GM10248 (cell line): Measurements from ENCODE around the gene ATP1A1.

Experiments used
- CTCF ChIA-PET: fragments of 300-600 bp; sonication (Branson Sonifier 250); formaldehyde crosslinking; extraction: SDS; loops from one replicate; lab custom pipeline; 2021; ENCODE audit warnings: antibody characterized with exemption; lab: Yijun Ruan, JAX
- POLR2A ChIA-PET: fragments of 350-650 bp; sonication (Branson Sonifier 250); formaldehyde crosslinking; extraction: SDS; loops from one replicate; lab custom pipeline; 2020; ENCODE audit warnings: antibody characterized with exemption; lab: Yijun Ruan, JAX
- DNase-seq: peaks from one replicate; pipeline ENCODE4 v3.0.0; 2012; ENCODE audit errors: extremely low spot score
- CTCF ChIP-seq: IDR thresholded peaks from 2 replicates; pipeline ENCODE4 v1.5.1; 2012; ENCODE audit warnings: mild to moderate bottlenecking, low read depth; ENCODE audit errors: extremely low read depth, missing control alignments, control extremely low read depth

ATP1A1 gene

DNA sequence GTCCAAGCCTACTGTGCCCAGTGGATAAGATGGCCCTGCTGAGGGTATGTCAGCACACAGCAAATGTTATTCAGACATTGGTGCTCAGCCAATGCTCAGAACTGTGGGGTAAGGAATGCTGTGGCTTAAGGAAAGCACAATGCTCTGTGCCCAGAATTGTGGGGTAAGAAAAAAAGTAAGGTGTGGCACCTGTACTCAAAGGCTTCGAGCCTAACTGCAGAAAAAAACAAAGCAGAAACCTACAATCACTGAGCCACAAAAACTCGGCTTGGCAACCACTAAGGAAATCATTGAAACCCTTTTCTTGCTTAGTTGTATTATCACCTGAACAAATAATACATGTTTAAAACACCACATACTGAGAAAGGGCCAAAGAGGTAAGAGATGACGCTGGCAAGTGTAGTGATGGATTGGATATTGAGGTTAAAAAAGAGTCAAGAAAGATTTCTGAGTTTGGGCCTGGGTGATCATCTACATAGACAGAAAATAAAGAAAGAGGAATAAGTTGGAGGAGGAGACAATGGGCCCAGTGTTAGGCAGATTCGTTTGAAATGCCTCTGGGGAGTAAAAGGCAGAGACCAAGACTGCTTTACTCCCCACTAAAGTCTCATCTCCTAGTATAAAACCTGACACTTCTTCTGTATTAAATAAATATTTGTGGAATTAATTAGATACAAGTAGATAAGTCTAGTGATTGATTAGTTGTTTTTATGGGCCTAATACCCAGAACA lies 25.9 kb upstream of the ATP1A1 start:
- POLR2A ChIA-PET, result no interaction called here
- no peak for DNase-seq
- CTCF ChIA-PET, result interaction anchor here (1.8 kb wide), 1 partner anchor 11 kb away, joined by 5 read pairs; no protein-coding TSS in a partner anchor
- no peak for TF ChIP-seq CTCF

- DNase-seq, result no peak
- POLR2A ChIA-PET, result no interaction called here
- CTCF ChIA-PET, result interaction anchor here (1.8 kb wide), 1 partner anchor 10 kb away, joined by 5 read pairs; no protein-coding TSS in a partner anchor
- TF ChIP-seq CTCF, result no peak
Observed at GRCh38 chr1:116347696-116348095, 25.3 kb upstream of the ATP1A1 start.

DNA sequence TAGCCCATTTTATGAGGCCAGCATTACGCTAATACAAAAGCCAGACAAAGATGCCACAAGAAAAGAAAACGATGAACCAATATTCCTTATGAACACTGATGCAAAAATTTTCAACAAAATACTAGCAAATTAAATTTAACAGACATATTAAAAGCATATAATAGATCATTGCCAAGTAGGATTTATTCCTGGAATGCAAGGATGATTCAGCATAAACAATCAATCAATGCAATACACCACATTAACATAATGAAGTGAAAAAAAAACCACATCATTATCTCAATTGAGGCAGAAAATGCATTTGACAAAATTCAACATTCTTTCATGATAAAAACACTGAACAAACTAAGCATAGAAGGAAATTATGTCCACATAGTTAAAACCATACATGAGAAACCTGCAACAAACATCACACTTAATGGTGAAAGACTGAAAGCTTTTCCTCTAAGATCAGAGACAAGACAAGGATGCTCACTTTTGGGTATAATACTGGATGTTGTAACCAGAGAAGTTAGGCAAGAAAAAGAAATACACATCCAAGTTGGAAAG lies 22.9 kb upstream of the ATP1A1 start:
- no peak for DNase-seq
- TF ChIP-seq CTCF, result no peak
- POLR2A ChIA-PET, result no interaction called here
- CTCF ChIA-PET, result no interaction called here

DNA sequence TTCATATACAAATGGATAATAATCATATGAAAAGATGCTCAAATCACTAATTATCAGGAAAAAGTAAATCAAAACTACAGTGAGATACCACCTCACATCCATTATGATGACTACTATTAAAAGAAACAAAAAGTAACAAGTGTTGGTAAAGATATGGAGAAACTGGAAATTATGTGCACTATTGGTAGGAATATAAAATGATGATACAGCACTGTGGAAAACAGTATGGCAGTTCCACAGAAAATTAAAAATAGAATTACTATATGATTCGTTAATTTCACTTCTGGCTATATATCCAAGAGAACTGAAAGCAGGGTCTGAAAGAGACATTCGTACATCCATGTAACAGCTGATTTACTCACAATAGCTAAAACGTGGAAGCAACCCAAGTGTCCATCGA lies 21.1 kb upstream of the ATP1A1 start:
- TF ChIP-seq CTCF, result no peak
- no peak for DNase-seq
- ChIA-PET CTCF (no interaction called here), POLR2A (no interaction called here)

- no peak for DNase-seq
- CTCF ChIA-PET, result interaction anchor here (0.9 kb wide), 1 partner anchor 19 kb away, joined by 3 read pairs; no protein-coding TSS in a partner anchor
- no peak for TF ChIP-seq CTCF
- POLR2A ChIA-PET, result no interaction called here
Observed at GRCh38 chr1:116352349-116352813, 20.7 kb upstream of the ATP1A1 start.

DNA sequence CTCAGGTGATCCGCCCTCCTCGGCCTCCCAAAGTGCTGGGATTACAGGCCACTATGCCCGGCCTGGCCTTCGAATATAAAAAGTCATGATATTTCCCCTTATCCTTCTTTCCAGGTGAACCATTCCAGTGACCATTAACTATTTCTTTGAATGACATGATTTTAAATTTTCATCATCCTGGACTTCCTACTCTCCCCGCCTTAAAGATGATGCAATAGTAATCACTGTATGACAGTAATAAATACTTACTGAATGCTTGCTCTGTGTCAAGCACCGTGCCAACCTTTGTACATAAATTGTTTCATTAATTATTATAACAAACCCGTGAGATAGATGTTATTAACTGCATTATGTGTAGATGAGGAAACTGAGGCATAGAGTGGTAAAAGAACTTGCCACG lies 19.9 kb upstream of the ATP1A1 start:
- DNase-seq, result no peak
- POLR2A ChIA-PET, result interaction anchor here (0.7 kb wide), 1 partner anchor 204 kb away, joined by 5 read pairs; no protein-coding TSS in a partner anchor
- no peak for TF ChIP-seq CTCF
- CTCF ChIA-PET, result interaction anchor here (0.9 to 7.4 kb wide), 3 partner anchors 18 to 146 kb away, joined by 3 to 79 read pairs (median 3); no protein-coding TSS in a partner anchor
